ENCODE measurements around the gene PGAP6. TPM values are rescaled to one million over a fixed set of nuclear protein-coding genes. Genes with fewer than 3 reads are reported as not detected.
A peak's percentile ranks its signal among the peaks of the same experiment; 100 is the strongest.
"Not testable (repeated sequence)": the region's sequence is repeated elsewhere in the genome, so short reads cannot be mapped to it uniquely, and the experiment has no call there.

The PGAP6 gene
- total RNA-seq, 2 donors from 2014 or later = 24.7 to 28.9 TPM

DNA sequence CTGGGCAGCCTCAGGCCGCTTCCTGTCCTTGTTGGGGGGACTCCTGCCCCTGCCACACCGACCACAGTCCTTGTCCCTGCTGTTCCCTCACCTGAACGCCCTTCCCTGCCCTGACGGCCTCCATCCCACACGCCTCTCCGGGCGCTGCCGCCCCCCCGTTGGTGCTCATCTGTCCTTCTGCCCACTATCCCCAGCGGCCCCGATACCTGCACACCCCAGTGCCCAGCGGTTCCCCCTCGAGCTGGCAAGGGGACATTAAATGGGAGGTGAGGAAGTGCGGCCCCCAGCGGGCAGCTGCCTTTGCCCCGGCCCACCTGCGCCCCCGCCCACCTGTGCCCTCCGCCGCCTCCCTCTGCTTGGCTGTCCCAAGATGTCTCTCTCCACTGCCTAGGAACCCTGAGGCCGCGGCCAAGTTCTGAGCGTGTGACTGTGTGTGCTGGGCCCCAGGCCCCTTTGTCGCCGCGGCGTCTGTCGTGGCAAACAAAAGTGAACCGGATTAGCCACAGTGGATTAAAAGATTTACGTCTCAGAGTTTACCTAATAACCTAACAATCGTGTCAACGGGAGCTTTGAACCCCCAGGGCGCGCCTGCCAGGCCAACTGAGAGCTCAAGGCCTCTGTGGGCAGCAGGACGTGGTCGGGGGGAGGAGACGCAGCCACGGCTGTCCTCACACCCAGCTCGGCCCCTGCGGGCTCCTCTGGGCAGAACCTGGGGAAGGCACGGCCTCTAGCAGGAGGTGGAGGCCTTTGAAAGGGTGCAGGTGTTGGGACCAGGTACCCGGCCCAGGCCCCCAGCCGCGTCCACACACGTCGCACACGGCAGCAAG, 21.7 kb downstream of the PGAP6 start:
- intact Hi-C loops (cut with DNase I) = no loop called here
- DNase-seq (ENCODE audit: low spot score) = peak; percentile 74

DNA sequence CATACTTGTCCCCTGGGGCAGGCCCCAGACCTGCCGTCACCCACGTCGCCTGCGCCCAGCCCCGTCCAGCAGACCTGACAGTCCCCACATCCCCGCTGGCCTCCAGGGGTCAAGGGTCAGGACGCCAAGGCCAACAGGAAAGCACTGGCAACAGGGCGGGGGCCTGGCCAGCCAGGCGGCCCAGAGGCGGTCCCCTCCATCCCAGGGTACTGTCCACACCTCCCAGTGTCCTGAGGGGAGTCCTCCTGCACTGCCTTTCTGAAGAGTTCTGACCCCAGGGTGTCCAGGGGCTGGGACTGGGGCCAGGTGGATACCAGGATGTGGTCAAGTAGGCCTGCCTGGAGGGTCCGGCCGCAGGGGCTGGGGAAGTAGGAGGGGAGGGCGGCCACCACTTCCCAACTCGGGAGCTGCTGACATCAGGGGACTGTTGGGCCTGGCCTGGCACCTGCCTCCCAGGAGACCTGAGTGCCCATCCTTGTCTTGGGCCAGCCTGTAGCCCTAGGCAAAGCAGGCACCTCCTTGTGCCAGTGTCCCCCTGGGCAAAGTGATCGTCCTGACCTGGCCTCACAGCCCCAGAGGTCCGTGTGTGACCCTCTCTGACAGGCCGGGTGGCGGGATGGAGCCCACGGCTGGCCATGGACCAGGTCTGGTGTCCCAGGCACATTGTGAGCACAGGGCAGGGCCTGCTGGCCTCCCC, 22.6 kb downstream of the PGAP6 start:
- DNase-seq (ENCODE audit: low spot score) = peak; percentile 79
- intact Hi-C loops (cut with DNase I) = no loop called here

DNA sequence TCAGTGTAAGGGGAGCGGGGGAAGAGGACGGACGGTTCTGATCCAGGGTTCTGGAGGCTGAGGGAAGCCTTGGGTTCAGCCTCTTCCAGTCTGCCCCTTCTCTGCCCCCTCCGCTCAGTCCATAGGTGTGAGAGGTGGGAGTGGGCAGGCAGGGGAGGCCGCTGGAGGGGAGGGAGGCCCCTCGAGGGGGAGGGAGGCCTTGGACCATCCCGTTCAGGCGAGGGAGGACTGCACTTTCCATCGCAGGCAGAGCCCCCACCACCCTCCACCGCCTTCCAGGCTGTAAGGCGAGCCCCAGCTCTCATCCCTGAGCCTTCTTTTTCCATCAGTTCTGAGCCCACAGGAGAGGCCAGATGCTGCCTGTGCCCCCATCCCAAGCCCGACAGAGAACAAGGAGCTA, 25.0 kb downstream of the PGAP6 start:
- DNase-seq (ENCODE audit: low spot score) = no peak
- intact Hi-C loops (cut with DNase I) = no loop called here

DNA sequence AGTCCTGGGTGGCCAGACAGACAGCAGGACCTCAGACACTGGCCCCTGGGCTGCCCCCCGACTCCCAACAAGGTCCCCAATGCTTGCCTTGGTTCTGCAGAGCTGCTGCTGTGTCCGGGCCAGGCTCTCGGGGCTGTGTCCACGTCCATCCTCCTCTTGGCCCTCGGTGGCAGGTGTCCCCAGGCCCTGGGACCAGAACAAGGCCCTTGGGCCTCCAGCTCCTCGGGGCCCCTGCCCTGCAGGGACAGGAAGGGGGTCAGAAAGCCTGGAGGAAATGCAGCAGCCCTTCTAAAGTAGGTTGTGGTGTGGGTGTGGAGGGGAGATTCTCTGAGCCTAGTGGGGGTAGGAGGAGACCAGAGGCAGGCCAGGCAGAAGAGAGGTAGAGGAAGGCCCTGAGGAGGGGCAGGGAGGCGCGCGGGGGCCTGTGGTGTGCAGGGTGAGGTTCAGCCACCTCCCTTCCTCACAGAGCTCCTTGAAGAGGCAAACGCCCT, 26.8 kb downstream of the PGAP6 start:
- intact Hi-C loops (cut with DNase I) = no loop called here
- DNase-seq (ENCODE audit: low spot score) = no peak

DNA sequence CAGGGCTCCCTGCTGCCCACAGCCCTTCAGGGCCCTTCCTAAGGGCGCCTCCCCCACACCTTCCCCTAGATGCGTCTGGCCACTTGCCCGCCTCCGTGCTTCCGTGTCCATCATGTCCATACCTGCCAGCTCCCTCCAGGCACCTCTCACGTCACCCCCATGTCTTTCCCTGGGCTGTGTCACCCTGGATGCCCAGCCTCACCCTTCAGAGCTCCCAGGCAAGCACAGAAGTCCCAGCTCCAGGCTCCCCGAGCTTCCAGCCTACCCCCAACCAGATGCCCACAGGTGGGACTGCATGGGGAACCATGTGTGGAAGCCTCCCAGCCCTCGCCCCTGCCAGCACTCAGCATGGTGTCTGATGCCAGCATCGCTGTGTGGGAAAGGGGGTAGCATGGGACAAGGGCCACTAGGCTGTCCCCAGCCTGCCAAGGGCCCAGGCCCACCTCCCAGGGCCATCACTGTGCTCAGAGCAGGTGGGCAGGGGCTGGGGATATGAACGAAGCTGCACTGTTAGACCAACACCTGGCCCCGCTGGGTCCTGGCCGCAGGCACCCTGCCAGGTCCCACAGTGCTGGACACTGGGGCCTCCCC, 27.4 kb downstream of the PGAP6 start:
- intact Hi-C loops (cut with DNase I) = no loop called here
- DNase-seq (ENCODE audit: low spot score) = no peak

DNA sequence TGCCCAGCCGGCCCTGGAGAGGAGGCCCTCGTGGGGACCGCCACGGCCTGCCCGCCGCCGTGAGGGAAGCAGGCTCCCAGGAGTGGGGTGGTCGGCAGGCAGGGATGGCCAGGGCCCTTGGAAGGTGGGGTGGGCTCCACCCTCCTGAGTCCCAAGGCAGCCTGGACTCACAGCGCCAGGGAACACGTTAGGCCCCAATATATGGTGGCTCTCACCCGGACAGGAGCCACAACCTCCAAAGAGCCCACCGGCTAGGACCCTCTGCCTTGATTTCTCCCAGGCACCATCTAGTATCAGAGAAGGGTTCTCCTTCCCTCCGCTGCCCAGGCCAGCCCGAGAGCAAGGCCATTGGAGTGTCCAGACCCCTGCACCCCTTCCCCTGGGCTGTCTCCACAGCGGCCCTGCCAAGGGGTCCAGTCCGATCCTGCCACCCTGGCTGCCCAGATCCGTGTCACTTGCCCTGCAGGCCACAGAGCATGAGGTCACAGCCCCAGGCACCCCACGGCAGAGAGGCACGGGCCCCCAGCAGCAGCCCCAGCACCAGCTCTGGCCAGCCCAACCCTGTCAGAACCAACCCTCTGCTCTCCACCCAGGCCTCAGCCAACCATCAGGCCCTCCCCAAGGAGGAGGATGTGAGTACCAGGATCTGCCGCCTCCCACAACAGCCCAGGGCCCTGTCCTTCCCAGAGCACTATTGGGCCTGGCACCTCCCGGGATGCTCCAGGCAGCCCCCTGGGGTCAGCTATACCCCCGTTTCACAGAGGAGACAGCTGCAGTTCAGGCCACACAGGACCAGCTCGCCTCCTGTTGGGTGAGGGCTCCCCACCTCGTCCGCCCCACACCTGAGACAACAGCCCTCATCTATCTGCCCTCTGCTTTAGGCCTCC, 28.1 kb downstream of the PGAP6 start:
- peak; percentile 84 for DNase-seq (ENCODE audit: low spot score)
- intact Hi-C loops (cut with DNase I) = no loop called here

DNA sequence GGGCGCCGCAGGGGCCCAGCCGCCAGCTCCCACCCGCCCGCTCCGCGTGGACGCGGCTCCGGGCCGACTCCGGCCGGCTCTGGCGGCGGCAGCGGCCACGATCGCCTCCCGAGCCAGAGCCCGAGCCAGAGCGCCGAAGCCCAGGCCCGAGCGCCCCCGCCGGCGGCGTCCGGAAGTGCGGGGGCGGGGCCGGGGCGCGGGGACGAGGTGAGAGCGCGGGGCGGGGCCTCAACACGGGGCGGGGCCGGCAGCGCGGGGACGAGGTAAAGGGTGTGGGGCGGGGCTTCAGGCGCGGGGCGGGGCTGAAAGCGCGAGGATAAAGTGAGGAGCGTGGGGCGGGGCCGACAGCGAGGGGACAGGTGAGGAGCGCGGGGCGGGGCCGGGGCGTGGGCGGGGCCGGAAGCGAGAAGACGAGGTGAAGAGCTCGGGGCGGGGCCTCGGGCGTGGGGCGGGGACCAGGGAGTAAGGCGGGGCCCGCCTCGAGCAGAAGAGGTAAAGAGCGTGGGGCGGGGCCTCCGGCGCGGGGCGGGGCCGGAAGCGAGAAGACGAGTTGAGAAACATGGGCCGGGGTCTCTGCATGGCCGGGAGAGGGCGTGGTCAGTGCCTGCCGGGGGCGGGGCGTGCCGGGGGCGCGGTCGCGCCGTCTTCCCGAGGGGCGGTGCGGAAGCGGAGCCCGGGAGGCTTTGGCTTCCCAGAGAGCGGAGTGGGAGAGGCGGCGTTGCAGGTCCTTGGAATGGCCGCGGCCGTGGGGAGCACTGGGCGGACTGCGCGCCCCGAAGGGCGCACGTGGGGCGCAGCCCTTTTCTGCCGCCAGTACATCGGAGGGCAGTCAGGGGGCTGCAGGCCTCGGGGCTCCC, 29.0 kb downstream of the PGAP6 start, which contains the start of gene AXIN1:
TSS of gene AXIN1 (minus strand) at position 177 of the 857 bp plus-strand sequence. CDS start 5,698 bp downstream, outside the sequence.
- intact Hi-C loops (cut with DNase I) = no loop called here

DNA sequence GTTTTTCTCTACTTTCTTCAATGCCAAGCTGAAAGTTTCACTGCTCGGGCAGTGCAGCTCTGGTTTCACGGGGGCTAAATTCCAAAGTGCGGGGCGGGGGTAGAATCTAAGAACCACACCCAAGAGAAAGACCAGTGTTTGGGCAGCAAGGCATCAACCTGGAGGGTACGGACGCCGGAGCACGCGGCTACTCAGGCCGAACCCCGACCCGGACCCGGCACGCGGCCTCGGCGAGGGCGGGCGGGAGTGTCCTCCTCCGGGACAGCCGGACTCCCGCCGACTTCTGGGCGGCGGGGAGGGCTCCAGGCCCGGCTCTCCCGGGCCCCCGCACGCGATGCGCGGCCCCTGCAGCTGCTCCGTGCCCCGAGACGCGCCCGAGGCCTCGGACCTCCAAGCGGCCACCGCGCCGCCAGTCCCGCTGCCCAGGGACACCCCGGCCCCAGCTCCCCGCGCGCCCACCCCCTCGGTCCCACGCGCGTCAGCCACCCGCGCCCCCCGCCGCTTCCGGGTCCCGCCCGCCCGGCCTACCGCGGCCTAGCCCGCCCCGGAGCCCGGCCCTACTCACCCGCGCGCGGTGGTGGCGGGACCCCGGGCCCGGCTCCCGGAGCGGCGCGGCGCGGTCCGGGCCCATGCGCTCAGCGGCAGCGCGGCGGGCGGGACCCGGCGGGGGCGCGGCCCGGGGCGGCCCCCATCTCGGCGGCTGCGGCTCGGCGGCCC, 29.8 kb downstream of the PGAP6 start:
- DNase-seq (ENCODE audit: low spot score) = peak; percentile 83

More for the DNA sequence above, 29.0 kb downstream of the PGAP6 start, which contains the start of gene AXIN1:
- DNase-seq (ENCODE audit: low spot score) = peak; percentile 99

DNA sequence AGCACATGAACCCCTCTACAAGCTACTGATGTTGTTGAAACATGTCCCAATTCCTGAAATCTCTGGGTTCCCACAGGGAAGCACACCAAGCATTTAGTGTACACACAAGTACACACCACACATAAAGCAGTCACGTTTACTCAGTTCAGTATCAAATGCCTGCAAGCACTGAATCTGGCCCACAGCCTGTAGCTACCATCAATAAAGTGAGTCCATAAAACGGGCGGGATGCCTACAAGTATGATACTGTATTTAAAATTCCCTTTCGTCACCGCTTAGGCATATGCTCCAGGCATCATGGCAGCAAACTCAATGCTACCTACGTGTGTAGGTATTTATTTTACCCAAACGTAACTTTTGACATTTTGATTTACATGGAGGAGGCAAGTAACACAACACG, 31.6 kb downstream of the PGAP6 start:
- DNase-seq (ENCODE audit: low spot score) = no peak
- intact Hi-C loops (cut with DNase I) = no loop called here

More for the DNA sequence above, 29.8 kb downstream of the PGAP6 start:
- intact Hi-C loops (cut with DNase I) = no loop called here

DNA sequence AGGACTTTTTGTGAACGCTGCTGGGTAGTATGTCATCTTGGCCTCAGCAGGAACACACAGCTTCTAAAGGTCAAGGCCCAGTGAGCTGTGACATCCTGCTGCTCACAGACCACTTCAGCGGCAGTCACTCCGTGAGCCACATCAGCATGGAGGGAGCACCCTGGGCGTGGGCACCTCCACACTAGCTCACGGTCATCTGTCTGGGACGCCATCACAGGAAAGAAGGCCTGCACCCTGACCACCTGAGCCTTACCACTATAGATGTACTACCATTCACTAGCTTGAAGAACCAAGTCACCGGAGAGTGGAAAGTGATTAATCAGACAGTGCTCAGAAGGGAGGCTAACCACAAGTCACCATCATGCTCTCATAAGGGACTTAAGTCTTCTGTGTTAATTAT, 32.6 kb downstream of the PGAP6 start:
- DNase-seq (ENCODE audit: low spot score) = no peak
- intact Hi-C loops (cut with DNase I) = no loop called here

DNA sequence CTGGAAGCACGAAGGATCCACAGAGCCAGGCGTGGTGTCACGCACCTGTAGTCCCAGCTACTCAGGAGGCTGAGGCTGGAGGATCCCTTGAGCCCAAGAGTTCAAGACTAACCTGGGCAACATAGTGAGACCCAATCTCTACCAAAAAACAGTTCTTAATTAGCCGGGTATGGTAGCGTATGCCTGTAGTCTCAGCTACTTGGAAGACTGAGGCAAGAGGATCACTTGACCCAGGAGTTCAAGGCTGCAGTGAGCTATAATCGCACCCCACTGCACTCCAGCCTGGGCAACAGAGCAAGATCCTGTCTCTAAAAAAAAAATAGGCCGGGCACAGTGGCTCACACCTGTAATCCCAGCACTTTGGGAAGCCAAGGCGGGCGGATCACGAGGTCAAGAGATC, 33.3 kb downstream of the PGAP6 start:
- DNase-seq (ENCODE audit: low spot score); intact Hi-C loops (cut with DNase I): not testable (repeated sequence)

DNA sequence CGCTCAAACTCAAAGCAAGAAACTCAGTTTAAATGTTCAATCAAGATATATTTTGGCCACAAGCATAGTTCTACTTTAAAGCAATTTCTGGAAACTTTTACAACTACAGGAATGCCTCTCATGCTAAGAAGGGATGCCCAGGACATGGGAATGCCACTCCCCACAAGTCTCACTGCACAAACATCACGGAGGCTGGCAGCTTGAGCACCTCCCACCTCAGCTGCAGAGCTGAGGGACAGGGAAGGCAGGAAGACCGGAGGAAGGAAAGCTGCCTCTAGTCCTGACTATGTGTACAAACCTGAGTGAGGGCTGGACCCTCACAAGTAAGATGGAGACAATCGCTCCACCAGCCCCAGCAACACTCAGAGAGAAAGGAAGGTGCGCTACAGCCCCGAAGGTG, 34.6 kb downstream of the PGAP6 start:
- intact Hi-C loops (cut with DNase I) = no loop called here

DNA sequence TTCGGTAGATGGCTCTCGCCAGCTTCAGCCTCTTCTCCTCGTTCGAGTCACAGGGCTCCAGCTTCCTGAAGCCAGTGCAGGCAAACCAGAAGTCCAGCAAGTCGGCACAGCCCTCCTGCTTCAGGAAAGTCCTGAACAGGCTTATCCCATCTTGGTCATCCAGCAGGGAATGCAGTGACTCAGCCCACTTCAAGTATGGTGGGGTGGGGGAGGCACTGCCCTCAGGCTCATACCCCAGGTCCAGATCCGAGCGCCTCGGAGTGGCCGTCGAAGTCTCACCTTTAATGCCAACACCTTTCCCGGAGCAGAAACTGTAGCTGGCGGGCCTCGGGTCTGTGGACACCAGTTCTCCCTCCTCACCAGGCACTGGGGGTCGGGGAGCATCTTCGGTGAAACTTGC, 35.2 kb downstream of the PGAP6 start:
- intact Hi-C loops (cut with DNase I) = no loop called here
- DNase-seq (ENCODE audit: low spot score) = no peak

More for the DNA sequence above, 34.6 kb downstream of the PGAP6 start:
- no peak for DNase-seq (ENCODE audit: low spot score)

DNA sequence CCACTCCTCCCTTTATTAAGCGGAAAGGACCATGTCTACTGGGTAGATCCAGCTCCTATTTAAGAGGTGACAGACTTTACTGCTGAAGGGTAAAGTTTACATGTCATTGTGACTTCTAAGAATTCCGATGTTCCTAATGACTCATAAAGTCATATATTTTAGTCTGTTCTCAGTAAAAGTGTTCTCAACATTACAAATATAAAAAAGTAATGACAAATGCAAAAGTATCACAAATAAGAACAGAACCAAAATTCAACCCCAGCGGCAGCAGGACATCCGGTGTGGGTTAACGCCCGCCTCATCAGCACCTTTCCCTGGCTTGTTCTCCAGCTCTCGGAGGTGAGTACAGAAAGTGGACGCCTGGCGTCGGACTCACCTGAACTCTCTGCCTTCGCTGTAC, 36.0 kb downstream of the PGAP6 start:
- intact Hi-C loops (cut with DNase I) = no loop called here
- DNase-seq (ENCODE audit: low spot score) = no peak

DNA sequence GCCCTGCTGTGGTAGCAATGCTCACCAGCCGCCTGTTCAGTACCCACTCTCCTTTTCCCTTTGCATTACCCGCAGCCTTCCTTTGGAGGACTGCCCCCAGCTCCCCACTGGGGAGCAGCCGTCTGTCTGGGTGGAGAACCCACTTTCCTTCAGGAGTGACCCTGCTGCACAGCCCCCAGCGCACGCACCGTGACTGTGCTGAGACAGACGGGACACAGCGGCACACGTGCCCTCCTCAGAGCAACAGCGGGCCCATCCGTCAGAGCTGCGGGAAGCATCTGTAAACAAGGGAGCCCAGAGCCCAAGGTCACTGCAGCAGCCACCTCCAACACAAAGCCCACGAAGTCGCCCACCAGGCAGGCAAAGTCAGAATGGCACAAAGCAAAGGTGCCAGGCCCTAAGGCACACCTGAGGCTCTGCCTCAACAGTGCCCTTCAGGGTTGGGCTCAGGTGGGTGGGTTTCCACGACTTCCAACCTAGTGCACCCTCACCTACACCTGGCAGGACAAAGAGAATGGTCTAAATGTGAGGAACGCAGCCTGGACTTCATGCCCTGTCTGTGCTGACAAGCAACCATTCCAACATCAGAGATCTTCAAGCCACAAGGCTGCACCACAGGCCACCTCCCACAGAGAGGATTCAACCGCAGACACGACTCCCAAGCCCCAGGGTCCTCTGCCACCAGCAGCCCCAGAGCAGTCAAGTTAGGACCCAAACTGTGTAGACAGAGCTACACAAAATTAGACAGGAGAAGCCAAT, 39.1 kb downstream of the PGAP6 start:
- intact Hi-C loops (cut with DNase I) = no loop called here
- no peak for DNase-seq (ENCODE audit: low spot score)

DNA sequence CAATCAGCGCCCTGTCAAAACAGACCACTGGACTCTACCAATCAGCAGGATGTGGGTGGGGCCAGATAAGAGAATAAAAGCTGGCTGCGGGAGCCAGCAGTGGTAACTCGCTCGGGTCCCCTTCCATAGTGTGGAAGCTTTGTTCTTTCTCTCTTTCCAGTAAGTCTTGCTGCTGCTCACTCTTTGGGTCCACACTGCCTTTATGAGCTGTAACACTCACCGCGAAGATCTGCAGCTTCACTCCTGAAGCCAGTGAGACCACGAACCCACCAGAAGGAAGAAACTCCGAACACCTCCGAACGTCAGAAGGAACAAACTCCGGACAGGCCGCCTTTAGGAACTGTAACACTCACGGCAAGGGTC, 39.8 kb downstream of the PGAP6 start:
- intact Hi-C loops (cut with DNase I); DNase-seq (ENCODE audit: low spot score): not testable (repeated sequence)

All from posterior vena cava (tissue), 2 donors.